Measurements from ENCODE around the gene IQCM.

IQCM gene

GRCh38 chr4:149718500-149718899, 97.1 kb downstream of the IQCM start:
- 93 to 95% methylated on average over 3 of the region's 3 CpGs for WGBS, 2 experiments
- no peaks in the 10 kb centered on the region for H3K4me1 ChIP-seq (ENCODE audit: control insufficient read depth, insufficient read depth, low read length)
- H3K4me3 ChIP-seq (ENCODE audit: insufficient read depth, low read depth, low read length), result no peak overlapping the region
- no peaks in the 10 kb centered on the region for H3K9me3 ChIP-seq (ENCODE audit: control insufficient read depth, low read length)
- H3K27me3 ChIP-seq (ENCODE audit: control insufficient read depth, insufficient read depth, low read length, poor library complexity, severe bottlenecking), result no peaks in the 10 kb centered on the region
- no peak overlapping the region for H3K27ac ChIP-seq (ENCODE audit: insufficient read depth, low read depth, low read length, poor library complexity, severe bottlenecking)
- H3K36me3 ChIP-seq (ENCODE audit: control insufficient read depth, insufficient read depth, low read length), result no peaks in the 10 kb centered on the region

DNA sequence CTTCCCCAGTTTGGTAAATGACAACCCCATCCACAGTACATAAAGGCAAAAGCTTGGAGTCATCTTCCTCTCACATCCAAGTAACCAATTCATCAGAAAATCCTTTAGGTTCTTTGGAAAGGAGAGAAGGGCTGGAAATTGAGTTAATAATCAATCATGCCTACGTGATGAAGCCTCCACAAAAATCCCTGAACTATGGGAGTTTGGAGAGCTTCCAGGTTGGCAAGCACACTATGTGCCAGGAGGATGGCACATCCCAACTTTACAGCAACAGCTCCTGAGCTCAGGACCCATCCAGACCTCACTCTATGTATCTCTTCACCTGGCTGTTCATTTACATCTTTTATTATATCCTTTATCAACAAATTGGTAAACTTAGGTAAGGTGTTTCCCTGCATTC, 98.9 kb downstream of the IQCM start:
- Histone ChIP-seq H3K36me3 (ENCODE audit: control insufficient read depth, insufficient read depth, low read length) (no peaks in the 10 kb centered on the region), H3K4me3 (ENCODE audit: insufficient read depth, low read depth, low read length) (no peak overlapping the region), H3K9me3 (ENCODE audit: control insufficient read depth, low read length) (no peaks in the 10 kb centered on the region), H3K27me3 (ENCODE audit: control insufficient read depth, insufficient read depth, low read length, poor library complexity, severe bottlenecking) (no peaks in the 10 kb centered on the region), H3K27ac (ENCODE audit: insufficient read depth, low read depth, low read length, poor library complexity, severe bottlenecking) (no peak overlapping the region), H3K4me1 (ENCODE audit: control insufficient read depth, insufficient read depth, low read length) (no peaks in the 10 kb centered on the region)
- 94 to 95% methylated on average over 1 of the region's 1 CpG for WGBS, 2 experiments

DNA sequence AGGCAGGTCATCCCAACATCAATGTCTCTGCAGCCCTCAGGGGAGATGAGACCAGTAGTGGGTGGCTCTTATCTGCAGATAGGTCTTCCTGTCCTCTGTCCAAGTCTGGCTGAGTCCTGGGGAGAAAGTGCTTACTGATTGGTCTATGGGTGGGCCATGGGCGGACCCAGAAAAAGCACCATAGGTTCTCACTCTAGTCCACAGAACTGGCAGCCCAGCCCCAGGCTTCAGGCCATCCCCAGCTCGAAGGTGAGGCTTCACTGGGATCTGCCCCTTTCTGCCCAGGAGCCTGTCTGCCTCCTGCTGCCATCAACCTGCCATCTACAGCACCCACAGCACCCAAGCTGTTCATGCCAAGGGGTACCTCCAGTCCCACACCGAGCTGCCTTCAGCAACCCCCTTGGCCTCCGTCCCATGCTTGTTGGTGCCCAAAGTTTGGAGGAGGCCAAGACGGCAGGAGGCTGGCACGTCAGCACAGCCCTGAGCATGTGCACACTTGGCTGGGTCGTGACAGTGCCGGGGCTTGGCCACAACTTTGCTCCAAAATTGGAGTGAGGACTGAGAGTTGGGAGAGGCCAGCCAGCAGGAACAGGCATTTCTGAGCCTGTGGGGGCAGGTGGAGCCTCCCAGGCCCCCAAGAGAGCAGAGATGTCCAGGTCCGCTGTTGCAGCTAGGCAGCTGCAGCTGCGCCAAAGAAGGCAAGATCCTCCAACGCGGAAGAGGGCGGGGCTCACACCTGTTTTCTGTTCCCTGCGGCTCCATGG, 99.6 kb downstream of the IQCM start:
- H3K4me1 ChIP-seq (ENCODE audit: control insufficient read depth, insufficient read depth, low read length), result no peaks in the 10 kb centered on the region
- no peaks in the 10 kb centered on the region for H3K36me3 ChIP-seq (ENCODE audit: control insufficient read depth, insufficient read depth, low read length)
- no peak overlapping the region for H3K27ac ChIP-seq (ENCODE audit: insufficient read depth, low read depth, low read length, poor library complexity, severe bottlenecking)
- H3K9me3 ChIP-seq (ENCODE audit: control insufficient read depth, low read length), result no peaks in the 10 kb centered on the region
- H3K4me3 ChIP-seq (ENCODE audit: insufficient read depth, low read depth, low read length), result no peak overlapping the region
- 94 to 95% methylated on average over 14 of the region's 14 CpGs for WGBS, 2 experiments
- no peaks in the 10 kb centered on the region for H3K27me3 ChIP-seq (ENCODE audit: control insufficient read depth, insufficient read depth, low read length, poor library complexity, severe bottlenecking)

GRCh38 chr4:149713031-149713430, 102.6 kb downstream of the IQCM start:
- Histone ChIP-seq H3K4me3 (ENCODE audit: insufficient read depth, low read depth, low read length) (no peak overlapping the region), H3K36me3 (ENCODE audit: control insufficient read depth, insufficient read depth, low read length) (no peaks in the 10 kb centered on the region), H3K27me3 (ENCODE audit: control insufficient read depth, insufficient read depth, low read length, poor library complexity, severe bottlenecking) (no peaks in the 10 kb centered on the region), H3K27ac (ENCODE audit: insufficient read depth, low read depth, low read length, poor library complexity, severe bottlenecking) (no peak overlapping the region), H3K9me3 (ENCODE audit: control insufficient read depth, low read length) (no peaks in the 10 kb centered on the region), H3K4me1 (ENCODE audit: control insufficient read depth, insufficient read depth, low read length) (no peaks in the 10 kb centered on the region)
- 66 to 74% methylated on average over 3 of the region's 3 CpGs for WGBS, 2 experiments

DNA sequence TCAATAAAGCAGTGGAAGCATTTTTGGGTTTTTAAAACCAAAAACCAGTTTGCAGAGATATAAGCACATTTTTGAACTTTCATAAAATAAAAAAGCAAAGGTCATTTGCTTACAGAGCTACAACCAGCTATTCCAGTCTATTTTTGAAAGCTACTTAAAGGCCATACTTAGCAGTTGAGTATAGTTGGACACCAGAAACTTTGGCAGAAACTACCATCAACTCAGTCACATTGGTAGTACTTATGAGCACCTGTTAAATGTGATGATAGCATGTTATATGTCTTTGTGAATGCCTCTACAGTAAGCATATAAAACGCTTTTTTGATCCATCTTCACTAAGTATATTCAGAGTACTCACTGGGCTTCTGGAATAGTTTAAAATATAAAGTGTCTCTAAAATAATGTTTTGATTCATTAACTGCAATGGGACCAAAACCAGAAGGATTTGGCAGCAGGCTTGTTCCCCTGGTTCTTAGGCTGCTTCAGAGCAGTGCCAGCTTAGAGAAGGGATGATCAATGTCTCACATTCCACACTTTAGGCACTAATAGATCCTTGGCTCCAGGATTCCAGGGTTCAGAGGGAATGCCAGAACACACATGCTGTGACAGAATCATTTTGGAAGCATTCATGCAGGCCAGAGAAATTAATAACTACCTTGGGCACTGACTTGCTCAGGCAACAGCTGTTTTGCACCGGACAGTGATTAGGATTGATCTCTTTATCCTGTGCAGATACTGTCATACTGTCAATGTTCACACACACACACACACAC, 103.9 kb downstream of the IQCM start:
- Histone ChIP-seq H3K9me3 (ENCODE audit: control insufficient read depth, low read length) (no peaks in the 10 kb centered on the region), H3K36me3 (ENCODE audit: control insufficient read depth, insufficient read depth, low read length) (no peaks in the 10 kb centered on the region), H3K27ac (ENCODE audit: insufficient read depth, low read depth, low read length, poor library complexity, severe bottlenecking) (no peak overlapping the region), H3K27me3 (ENCODE audit: control insufficient read depth, insufficient read depth, low read length, poor library complexity, severe bottlenecking) (no peaks in the 10 kb centered on the region), H3K4me1 (ENCODE audit: control insufficient read depth, insufficient read depth, low read length) (no peaks in the 10 kb centered on the region), H3K4me3 (ENCODE audit: insufficient read depth, low read depth, low read length) (no peak overlapping the region)
- WGBS, 2 experiments, result 82 to 89% methylated on average over 1 to 2 of the region's 2 CpGs

- Histone ChIP-seq H3K27ac (ENCODE audit: insufficient read depth, low read depth, low read length, poor library complexity, severe bottlenecking) (no peak overlapping the region), H3K9me3 (ENCODE audit: control insufficient read depth, low read length) (no peaks in the 10 kb centered on the region), H3K27me3 (ENCODE audit: control insufficient read depth, insufficient read depth, low read length, poor library complexity, severe bottlenecking) (no peaks in the 10 kb centered on the region), H3K36me3 (ENCODE audit: control insufficient read depth, insufficient read depth, low read length) (no peaks in the 10 kb centered on the region), H3K4me3 (ENCODE audit: insufficient read depth, low read depth, low read length) (no peak overlapping the region), H3K4me1 (ENCODE audit: control insufficient read depth, insufficient read depth, low read length) (no peaks in the 10 kb centered on the region)
These were observed 106.0 kb downstream of the IQCM start for GRCh38 chr4:149709640-149710039.

- Histone ChIP-seq H3K36me3 (ENCODE audit: control insufficient read depth, insufficient read depth, low read length) (no peaks in the 10 kb centered on the region), H3K4me3 (ENCODE audit: insufficient read depth, low read depth, low read length) (no peak overlapping the region), H3K4me1 (ENCODE audit: control insufficient read depth, insufficient read depth, low read length) (no peaks in the 10 kb centered on the region), H3K27me3 (ENCODE audit: control insufficient read depth, insufficient read depth, low read length, poor library complexity, severe bottlenecking) (no peaks in the 10 kb centered on the region), H3K9me3 (ENCODE audit: control insufficient read depth, low read length) (no peaks in the 10 kb centered on the region), H3K27ac (ENCODE audit: insufficient read depth, low read depth, low read length, poor library complexity, severe bottlenecking) (no peak overlapping the region)
- 80 to 100% methylated on average over 1 of the region's 1 CpG for WGBS, 2 experiments
These were observed 107.0 kb downstream of the IQCM start for GRCh38 chr4:149708513-149709130.

GRCh38 chr4:149707862-149708261, 107.8 kb downstream of the IQCM start:
- 74 to 83% methylated on average over 1 of the region's 1 CpG for WGBS, 2 experiments
- no peaks in the 10 kb centered on the region for H3K27me3 ChIP-seq (ENCODE audit: control insufficient read depth, insufficient read depth, low read length, poor library complexity, severe bottlenecking)
- H3K4me3 ChIP-seq (ENCODE audit: insufficient read depth, low read depth, low read length), result no peak overlapping the region
- no peak overlapping the region for H3K27ac ChIP-seq (ENCODE audit: insufficient read depth, low read depth, low read length, poor library complexity, severe bottlenecking)
- no peaks in the 10 kb centered on the region for H3K36me3 ChIP-seq (ENCODE audit: control insufficient read depth, insufficient read depth, low read length)
- H3K9me3 ChIP-seq (ENCODE audit: control insufficient read depth, low read length), result no peaks in the 10 kb centered on the region
- no peaks in the 10 kb centered on the region for H3K4me1 ChIP-seq (ENCODE audit: control insufficient read depth, insufficient read depth, low read length)

DNA sequence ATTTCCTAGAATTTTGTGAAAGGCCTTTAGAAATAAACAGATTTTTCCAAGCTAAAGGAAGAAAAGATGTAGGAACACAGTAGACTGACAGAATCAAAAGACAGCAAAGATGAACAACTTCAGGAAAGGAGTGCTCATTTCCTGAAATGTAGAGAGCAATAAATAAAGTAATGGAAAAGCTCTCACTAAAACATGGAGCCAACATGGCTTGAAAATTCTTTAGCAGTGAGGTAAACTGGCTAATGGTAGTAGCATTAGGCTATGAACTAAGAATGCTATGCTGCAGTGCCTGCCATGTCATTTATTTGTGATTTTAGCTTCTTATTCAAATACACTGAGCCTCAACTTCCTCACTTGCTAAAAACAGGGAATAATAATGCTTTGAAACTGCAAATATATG, 108.7 kb downstream of the IQCM start:
- H3K36me3 ChIP-seq (ENCODE audit: control insufficient read depth, insufficient read depth, low read length), result no peaks in the 10 kb centered on the region
- no peak overlapping the region for H3K27ac ChIP-seq (ENCODE audit: insufficient read depth, low read depth, low read length, poor library complexity, severe bottlenecking)
- no peaks in the 10 kb centered on the region for H3K27me3 ChIP-seq (ENCODE audit: control insufficient read depth, insufficient read depth, low read length, poor library complexity, severe bottlenecking)
- H3K9me3 ChIP-seq (ENCODE audit: control insufficient read depth, low read length), result no peaks in the 10 kb centered on the region
- H3K4me1 ChIP-seq (ENCODE audit: control insufficient read depth, insufficient read depth, low read length), result no peaks in the 10 kb centered on the region
- no peak overlapping the region for H3K4me3 ChIP-seq (ENCODE audit: insufficient read depth, low read depth, low read length)

Measured in ectodermal cell (in vitro differentiated cells).